GM18502 (cell line): ENCODE measurements around the gene CCDC124.

ENCODE experiments used
- ATAC-seq: cut with Tn5 transposase; IDR thresholded peaks from one replicate; pipeline ENCODE4 v1.9.1; 2021; ENCODE audit warnings: mild to moderate bottlenecking; ENCODE audit not compliant: unreplicated experiment, poor library complexity

CCDC124 gene

DNA sequence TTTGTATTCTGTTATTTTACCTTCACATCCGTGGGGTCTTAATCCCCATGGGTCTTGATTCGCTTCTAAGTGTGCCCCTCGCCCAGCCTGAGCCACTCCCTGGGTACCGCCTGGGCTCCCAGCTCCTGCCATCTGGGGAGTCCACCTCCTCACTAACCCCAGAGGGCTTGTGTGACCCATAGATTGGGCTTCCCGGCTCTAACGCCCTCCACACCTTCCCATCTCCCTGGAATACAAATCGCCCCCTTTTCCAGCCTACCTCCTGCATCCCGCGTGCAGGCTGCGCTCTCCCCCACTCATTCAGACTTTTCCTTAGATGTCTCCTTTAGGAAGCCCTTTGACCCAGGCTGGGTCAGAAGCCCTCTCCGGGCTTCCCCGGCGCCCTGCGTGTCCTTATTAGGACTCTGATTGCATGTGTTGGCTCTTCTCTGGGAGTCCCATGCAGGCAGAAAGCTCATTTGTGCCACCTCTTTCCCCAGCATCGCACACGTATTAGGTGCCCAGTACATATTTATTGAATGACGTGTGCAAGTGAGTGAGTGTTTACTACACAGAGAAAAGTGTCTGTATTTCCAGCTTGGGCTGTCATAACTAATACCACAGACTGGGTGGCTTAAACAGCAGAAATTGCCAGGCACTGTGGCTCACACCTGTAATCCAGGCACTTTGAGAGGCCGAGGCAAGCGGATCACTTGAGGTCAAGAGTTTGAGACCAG lies 757 bp downstream of the CCDC124 start:
- ATAC-seq = no peak

GRCh38 chr19:17936379-17936778 lies 3.6 kb downstream of the CCDC124 start:
- ATAC-seq = no peak

DNA sequence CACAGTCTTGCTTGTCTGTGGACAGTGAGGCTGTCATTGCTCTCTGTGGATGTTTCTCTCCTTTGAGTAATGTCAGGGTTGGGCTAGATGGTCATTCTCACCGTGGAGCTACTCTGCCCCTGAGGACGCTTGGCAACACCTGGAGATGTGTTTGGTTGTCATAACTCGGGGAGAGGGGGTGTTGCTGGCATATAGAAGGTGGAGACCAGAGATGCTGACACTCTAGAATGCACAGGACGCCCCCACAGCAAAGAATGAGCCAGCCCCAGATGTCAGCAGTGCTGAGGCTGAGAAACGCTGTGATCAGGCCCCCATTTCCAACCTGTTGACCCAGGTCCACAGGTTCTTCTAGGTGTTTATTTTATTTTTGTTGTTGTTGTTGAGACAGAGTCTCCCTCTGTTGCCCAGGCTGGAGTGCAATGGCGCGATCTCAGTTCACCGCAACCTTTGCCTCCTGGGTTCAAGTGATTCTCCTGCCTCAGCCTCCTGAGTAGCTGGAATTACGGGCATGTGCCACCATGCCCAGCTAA lies 4.6 kb downstream of the CCDC124 start:
- ATAC-seq = no peak

DNA sequence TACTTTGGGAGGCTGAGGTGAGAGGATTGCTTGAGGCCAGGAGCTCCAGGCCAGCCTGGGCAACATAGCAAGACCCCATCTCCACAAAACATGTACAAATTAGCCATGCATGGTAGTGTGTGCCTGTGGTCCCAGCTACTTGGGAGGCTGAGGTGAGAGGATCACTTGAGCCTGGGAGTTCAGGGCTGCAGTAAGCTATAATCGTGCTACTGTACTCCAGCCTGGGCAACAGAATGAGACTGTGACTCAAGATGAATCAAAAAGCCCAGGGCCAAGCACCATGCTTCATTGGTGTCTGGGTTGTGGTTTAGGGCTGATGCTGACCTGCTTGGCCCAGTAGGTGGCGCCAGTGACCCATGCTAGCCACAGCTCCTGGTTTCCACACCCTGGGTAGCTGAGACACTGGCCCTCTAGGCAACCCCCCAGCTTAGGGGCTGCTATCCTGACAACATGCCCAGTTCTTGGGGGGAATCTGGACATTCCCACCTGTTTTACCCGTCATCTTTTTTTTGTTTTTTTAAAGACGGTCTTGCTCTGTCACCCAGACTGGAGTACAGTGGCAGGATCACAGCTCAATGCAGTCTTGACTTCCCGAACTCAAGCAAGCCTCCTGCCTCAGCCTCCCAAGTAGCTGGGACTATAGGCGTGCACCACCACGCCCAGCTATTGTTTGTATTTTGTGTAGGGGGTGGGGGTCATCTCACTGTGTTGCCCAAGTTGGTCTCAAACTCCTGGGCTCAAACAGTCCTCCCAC lies 5.5 kb downstream of the CCDC124 start:
- no peak for ATAC-seq

DNA sequence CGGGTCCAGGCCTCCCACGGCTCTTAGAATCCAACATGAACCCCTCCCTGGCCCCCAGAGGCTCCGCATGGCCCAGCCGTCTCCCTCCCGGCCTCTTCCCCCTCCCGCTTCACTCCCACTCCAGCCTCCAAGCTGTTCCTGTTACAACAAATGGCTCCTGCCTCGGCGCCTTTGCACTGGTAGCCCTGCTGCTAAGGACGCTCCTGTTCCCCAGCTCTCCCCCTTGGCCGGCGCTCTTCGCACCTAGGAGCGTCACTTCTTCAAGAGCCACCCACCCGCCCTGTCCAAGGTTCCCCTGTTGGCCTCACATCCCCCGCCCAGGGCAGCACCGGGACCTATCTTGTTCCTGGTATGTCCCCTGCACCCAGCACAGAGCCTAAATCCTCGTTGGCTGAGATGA lies 9.4 kb downstream of the CCDC124 start:
- ATAC-seq = no peak

- ATAC-seq = no peak
Observed at GRCh38 chr19:17942582-17943273, 9.9 kb downstream of the CCDC124 start.

DNA sequence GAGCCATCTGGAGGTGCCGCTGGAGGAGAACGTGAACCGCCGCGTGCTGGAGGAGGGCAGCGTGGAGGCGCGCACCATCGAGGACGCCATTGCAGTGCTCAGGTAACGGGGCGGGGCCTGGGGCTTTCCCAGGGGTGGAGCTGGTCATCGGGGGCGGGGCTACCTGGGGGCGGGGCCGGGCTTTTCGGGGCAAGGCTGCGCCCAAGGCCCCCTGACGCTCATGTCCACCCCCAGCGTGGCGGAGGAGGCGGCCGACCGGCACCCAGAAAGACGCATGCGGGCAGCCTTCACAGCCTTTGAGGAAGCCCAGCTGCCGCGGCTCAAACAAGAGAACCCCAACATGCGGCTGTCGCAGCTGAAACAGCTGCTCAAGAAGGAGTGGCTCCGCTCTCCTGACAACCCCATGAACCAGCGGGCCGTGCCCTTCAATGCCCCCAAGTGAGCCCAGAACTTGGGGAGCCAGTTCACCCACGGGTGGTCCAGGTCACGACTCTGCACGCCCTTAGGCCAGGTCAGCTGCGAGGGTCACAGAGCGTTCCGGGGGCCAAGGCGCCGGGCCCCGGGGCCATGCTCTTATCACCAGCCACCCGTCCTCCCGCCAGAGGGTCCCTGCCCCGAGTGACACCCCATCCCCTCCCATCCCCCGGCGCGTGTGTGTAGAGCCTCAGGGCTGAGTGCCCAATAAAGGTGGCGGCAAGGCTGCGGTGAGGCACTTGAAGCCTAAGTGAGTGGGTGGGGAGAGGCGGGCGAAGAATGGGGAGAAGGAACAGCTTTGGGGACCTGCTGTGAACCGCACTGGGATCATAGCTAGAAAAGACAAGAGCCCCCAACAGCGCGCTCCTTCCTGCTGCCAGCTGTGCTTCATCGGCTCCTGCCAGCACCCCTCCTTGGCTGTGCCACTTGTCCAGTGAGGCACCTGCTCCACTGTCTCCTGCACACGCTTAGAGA lies 10.7 kb downstream of the CCDC124 start:
- no peak for ATAC-seq

GRCh38 chr19:17944301-17944700 lies 11.5 kb downstream of the CCDC124 start:
- ATAC-seq = no peak

GRCh38 chr19:17946965-17947784 lies 14.4 kb downstream of the CCDC124 start:
- ATAC-seq = peak; percentile 30

DNA sequence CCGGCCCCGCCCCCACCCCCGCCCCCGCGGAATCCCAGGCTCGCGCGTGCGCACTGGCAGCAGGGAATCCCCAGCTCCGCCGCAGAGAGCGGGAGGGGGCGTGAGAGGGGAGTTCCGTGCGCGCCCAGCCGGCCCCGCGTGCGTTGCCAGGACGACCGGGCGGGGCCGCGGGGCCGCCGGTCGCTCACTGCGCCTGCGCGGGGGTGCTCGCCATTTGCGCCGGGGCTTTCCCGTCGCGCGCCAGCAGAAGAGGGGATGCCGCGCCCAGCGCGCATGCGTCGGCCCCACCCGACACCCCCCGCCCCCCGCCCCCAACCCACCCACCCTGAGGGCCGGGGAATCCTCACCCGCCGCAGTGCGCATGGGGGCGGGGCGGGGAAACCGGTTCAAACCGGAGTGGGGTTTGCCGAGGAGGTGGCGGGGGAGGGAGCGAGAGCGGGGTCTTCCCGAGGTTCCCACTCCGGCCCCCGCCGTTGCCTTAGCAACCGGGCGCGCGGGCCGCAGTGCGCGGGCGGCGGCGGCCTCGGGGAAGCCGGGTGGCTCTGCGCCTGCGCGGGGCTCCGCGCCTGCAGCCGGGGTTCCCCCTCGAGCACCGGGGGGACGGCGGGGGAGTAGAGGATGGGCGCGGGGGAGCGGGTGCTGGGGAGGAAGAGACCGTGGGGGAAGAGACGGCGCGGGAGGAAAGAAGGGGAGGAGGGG lies 15.1 kb downstream of the CCDC124 start:
- peak; percentile 61 for ATAC-seq

GRCh38 chr19:17948514-17948900 lies 15.7 kb downstream of the CCDC124 start:
- ATAC-seq = no peak

DNA sequence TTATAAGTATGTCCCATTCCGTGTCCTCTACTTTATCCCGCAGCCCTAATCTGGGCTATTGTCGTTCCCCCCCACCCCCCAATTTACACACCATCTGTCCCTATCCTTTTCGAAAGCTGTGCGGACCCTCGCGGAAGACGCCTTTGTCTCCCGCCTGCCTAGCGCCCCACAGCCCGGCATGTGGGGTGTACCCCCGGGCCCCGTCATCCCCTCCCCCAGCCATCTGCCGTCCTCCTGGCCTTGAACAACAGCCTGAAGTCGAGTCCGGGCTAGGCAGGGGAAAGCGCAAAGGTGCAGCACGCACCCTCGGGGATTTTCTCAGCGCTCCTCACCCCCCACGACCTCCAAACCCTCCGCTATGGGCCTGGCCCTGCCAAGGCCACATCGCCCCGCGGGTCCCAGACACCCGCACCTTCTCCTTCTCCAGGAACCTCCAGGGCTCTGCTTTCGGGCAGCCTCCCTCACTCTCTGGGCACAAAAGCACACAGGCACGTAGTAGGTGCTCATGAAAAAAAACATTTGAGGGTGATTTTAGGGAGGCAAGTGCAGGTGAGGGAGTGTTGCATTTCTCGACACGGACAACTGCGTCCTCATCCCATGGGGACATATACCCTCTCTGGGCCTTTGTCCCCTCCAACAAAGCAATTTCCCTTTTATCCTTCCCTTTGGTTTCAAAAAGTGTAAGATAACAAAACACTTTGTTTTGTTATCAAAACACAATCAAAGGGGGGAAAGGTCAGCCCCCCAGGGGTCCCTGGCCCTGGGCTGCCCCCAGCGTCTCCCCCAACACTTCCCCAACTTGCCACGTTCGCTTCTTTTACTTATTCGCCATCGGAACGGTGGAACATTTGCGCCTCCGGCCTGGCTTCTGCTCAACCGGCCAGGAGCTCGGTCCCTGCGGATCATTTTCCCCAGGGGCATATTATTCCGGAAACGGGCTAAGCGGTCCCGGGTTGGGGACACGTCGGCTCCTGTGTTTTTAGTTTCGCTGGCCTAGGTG lies 16.4 kb downstream of the CCDC124 start:
- ATAC-seq = no peak

DNA sequence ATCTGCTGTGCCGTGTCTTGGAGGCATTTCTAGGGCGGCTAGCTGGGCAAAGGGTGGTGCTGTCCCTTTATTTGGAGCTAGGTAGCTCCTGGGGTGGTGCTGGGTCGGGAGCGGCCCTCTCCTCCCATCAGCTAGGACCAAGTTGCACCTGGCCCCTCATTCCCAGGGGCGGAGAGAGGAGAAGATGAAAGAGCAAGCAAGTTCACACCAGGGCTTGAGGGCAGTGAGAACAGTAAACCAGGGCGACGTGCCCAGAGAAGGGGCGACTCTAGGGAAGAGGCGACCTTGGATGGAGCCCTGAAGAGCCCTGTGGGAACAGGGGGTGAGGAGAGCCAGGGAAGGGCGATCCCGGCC lies 17.1 kb downstream of the CCDC124 start:
- no peak for ATAC-seq

DNA sequence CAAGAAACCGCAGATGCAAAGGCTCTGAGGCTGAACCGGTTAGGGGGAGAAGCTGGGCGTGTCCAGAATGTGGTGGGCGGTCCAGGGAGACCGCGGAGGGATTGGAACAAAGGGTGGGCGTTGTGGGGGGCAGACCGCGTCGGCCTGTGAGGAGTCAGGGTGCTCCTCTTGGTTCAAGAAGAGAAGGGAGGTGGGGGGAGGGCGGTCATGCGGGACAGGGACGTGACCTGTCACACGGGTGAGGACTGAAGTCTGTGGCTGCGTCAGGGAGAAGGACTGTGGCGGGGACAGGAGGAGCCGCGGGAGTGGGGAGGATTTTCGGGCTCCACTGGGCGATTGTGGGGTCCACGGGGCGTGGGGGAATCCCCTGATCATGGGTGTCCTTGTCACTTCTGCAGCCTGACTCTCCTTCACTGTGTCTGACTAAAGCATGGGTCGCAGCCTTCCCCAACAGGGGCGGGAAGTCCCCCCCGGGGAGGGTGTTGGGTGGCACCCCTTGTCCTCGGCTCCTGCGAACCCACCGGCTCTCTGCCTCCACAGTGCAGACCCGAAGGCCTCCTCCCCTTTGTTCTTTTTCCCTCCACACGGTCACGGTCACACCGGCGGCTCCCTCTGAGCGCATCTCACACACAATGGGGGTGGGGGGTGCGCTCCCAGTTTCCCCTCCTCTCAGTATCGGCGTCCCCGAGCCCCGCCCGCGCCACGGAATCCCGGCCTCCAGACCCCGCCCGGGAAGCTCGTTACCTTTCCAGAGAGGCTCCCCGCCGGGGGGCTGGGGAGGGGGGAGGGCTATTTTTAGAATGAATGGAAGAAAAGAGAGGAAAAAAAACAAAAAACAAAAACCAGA lies 17.7 kb downstream of the CCDC124 start:
- no peak for ATAC-seq

DNA sequence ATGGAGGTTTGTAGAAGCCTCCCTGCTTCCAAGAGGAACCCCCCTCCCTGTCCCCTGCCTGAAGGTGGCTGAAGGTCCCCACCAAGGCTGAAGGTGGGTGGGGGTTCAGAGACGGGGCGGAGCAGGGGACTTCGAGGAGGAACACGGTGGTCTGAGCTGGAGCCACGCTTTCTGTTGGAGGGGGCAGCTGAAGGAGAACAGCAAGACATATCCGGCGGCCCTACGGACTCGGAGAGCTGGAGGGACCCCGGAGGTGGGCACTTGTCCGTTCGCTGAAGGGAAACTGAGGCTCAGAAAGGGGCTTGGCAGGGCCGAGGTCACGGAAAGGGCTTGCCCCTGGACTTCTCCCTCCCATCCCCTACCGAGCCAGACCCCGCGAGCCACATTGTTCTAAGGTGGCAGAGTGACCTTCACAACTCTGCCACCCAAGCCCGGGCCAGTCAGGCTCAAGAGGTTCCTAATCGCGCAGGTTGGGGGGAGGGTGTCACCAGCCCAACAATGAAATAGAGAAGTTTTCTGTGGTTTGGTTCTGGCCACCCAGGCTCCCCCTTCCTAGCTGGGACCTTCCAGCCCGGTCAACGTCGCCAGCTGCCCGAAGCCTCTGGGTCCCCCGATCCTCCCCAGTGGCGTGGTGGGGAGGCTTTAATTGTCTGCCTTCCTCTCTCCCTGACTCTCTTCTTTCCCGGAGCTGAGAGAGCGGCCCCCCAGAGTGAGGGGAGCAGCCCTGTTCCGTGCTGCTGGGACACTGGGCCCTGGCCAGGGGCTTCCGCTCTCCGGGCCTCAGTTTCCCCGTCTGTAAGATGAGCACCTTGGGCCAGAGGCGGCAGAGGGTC lies 18.6 kb downstream of the CCDC124 start:
- no peak for ATAC-seq
